NCI-H82 treated with DMSO at 0.1 percent for 48 hours (cell line): ENCODE data around the gene MRGPRD.

Source experiments
- DNase-seq: peaks from one replicate; lab custom pipeline; 2025; ENCODE audit not compliant: unreplicated experiment; lab: John Stamatoyannopoulos, UW

MRGPRD gene

DNA sequence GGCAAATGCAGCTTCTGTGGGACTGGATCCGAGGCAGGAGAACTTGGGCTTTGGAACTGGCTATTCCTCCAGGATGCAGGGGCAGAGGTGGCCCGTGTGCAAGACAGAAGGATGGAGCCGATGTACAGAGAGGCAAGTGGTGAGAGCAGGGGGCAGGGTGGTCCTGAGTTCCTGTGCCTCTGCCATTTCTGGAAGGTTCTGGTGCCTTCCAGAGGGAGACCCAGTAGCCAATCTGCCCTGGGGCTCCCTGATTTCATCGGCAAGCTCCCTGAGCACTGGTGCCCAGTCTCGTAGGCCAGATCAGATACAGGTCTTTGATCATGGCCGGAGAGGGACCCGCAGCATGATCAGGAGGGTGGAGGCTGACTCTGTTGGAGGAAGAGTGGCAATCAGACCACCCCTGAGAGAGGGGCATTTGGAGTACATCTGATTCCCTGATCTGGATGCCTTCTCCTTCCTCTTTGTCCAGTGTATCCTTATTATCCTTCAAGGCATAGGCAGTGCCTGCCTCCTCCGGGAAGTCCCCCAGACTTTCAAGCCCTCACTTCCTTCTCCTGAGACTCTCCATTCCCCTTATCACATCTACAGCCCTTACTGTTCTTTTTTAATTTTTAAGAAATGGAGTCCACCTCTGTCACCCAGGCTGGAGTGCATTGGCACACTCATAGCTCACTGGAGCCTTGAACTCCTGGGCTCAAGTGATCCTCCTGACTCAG is 9.7 kb downstream of the MRGPRD start:
- no peak for DNase-seq

DNA sequence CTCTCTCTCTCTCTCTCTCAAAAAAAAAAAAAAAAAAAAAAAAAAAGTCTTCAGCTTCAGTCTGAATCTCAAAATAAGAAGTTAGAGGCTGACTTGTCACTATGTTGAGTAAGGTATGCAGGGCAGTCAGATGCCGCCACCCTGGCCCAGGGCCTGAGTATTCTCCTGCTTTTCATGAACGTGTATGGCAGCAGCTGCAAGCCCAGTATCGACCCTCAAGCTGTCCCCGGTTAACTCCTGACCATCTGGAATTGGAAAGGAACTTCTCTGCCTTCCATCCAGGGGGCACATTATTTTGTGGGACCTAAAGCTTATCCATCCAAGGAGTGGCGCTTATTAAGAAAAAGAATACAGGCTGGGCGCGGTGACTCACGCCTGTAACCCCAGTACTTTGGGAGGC is 11.4 kb downstream of the MRGPRD start:
- no peak for DNase-seq

DNA sequence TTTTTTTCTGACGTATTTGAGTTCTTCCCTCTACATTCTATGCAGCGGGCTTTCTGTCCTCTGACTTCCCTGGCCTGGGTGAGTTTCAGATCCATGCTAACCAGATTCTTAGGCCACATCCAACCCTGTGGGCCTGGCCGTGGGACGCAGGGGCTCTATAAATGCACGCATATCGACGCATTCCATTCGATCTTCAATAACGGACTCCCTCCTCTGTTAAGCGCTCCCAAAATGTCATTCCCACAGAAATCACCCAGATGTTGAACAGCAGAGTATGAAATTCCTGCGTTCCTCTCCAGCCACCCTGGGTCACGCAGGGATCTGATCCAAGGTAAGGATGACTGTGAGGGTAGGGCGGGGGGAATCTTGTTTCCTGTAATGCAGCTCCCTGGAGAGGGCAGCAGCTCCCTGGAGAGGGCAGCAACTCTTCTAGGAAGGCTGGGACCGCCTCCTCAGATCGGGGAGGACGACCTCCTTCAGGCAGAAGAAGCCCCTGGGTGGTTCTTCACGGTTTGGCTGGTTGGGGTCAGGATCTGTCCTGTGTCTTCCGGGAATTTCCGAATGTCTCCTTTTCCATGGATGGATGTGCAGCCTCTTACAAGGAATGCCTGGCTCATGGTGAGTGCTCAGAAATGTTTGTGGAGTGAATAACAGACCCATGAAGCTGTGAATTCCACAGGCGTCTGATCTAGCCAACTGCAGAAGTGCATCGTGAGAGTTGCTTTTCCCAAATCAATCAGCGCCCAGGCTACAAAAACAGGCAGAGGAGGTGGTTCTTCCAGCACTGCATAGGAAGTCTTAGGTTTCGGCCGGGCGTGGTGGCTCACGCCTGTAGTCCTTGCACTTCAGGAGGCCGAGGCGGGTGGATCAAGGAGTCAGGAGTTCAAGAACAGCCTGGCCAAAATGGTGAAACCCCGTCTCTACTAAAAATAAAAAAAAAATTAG is 12.2 kb downstream of the MRGPRD start:
- DNase-seq, result no peak

DNA sequence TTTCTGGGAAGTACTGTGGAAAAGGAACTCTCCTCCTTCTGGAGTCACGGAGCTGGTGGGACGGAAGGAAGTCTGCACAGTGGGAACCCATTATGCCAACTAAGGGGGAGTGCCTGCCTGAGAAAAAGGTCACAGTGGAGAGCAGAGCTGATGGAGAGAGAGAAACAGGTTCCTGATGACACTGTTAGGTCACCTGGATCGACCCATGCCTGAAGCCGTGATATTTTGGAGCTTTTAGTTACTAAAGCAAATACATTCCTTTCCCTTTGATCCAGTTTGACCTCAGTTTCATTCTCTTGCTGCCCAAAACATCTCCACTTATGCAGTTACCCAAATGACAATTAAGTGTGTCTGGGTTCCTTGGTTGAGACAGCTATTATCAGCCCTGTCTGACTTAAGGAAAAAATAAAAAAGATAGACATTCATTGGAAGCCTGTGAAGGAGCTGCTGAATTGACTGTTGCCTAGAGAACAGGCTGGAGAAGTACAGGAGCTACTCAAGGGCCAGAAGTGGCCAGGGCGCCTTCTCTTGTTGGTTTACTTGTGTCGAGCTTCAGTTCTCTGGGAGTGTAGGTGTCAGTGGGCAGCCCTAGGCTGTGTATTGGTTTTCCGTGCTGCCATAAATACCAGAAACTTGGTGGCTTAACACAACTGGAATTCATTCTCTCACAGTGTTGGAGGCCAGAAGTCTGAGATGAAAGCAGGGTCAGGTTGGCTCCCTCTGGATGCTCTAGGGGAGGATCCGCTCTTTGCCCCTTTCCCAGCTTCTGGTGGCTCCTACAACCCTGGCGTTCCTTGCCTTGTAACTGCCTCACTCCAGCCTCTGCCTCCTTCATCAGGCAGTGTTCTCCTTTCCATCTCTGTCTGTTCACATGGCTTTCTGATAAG is 13.6 kb downstream of the MRGPRD start:
- DNase-seq, result no peak

DNA sequence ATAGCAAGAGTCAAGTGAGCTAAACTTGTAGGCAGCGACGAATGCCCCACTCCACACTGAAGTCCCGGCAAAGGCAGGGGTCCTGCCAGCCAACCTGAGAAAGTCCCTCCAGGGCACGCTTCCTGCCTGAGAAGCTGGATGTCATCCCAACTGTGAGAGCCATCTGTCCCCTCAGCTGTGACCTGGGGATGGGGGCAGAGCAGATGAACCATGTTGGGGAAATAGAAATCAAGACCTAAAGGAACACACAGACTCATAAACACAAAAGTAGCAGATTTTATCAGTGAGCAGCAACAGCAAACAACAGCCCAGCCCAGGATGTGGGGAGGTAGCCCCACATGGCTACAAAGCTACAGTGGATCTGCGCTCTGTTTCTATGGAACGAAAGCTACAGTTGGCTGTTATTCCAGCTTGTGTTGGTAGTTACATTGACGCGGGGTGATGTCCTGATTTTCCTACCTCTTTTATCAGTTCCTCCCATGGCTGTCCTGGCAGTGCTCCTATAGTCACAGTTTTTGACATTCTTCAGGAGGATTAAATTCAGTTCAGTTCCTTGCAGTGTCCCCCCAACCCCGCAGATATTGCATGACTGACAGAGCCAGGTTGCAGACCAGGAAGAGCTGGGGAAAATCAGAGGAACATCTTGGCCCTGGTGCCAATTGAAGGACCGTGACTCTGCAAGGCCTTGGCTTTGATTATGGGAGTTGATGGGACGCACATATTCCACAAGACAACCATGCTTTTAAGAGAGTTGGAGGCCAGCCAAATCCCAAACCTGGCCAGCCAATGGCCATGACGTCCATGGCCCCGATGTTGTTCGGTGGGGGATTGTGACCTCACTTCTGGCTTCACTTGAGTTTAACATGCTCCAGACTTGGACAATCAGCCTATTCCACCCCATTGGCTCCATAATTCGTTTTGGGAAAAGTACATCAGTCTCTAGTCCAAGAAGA is 14.6 kb downstream of the MRGPRD start:
- no peak for DNase-seq

DNA sequence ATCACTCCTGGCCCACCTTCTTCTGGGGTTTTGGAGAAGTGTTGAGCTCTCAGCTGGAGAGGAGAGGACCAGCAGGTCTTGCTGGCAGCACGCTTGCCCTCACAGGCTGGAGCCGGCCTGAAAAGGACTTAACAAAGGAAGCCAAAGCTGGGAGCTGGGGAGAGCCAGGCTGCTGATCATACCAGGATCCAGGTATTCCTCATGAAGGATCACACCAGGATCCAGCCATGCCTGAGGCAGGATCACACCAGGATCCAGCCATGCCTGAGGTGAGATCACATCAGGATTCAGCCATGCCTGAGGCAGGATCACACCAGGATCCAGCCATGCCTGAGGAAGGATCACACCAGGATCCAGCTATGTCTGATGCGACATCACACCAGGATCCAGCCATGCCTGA is 17.0 kb downstream of the MRGPRD start:
- DNase-seq, result no peak

DNA sequence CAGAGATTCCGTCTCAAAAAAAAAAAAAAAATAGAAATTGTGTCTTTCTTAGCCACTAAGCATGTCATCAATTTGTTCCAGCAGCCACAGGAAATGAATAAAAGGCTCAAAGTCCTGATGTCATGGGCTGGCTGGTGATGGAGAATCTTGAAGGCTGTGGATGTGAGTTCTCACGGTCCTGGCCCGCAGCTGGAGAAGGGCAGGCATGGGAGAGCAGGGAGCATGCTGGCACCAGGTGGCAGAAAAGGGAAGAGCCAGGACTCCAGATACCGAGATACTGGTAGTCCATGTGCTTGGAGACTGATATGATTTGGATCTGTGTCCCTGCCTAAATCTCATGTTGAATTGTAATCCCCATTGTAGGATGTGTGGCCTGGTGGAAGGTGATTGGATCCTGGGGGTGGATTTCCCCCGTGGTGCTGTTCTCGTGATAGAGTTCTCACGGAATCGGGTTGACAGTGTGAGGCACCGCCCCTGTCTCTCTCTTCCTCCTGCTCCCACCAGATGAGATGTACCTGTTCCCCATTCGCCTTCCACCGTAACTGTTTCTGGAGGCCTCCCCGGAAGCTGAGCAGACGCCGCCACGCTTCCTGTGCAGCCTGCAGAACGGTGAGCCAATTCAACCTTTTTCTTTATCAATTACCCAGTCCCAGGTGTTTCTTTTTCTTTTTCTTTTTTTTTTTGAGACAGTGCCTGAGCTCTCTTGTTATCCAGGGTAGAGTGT is 18.1 kb downstream of the MRGPRD start:
- DNase-seq, result no peak

DNA sequence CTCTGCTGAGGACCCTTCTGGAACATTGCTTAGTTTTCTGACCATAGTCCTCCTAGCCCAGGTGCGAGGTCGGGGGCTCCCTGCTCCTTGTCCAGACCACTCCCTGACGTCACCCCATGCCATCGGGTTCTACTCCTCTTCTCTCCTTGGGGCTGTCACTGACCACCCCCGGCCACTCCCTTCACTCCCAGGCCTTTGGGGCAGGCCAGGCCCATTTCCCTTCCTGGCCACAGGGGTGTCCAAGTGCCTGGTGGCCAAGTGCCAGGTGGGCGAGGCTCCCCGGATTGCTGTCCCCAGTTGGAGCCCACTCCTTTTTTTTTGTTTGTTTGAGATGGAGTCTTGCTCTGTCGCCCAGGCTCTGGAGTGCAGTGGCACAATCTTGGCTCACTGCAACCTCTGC is 19.5 kb downstream of the MRGPRD start:
- DNase-seq, result no peak

DNA sequence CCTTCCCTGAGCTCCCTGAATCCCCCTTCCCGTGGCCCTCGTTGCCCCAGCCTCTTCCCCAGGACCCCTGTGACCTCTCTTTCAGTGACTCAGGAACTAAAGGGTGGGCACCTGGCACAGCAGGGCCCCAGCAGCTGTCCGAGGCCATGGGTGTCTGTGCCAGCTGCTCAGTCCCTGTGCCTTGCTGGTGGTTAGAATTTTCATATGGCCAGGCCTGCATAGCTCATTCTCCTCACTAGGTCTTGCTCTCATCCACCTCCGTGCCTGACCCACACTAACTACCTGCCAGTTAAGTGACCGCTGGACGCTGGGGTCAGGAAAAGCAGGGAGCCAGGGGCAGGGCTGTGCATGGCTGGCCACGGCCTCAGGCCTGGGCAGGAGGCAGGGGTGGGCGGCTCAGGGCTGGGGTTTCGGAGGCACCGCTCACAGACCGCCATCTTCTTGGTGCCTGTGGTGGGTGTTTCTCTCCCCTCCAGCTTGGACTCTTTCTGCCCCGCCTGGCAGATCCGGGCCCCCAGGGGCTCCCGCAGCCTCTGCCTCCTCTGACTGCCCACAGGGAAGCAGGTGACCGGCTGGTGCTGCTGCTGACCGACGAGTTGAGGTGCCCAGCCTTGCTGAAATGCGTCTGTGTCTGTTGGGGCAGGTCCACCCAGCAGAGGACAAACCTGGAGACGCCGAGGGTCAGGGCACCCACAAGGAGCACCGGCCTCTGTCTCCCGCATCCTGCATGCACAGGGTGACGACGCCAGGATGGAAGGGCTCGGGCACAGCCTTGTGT is 20.3 kb downstream of the MRGPRD start:
- DNase-seq, result no peak

DNA sequence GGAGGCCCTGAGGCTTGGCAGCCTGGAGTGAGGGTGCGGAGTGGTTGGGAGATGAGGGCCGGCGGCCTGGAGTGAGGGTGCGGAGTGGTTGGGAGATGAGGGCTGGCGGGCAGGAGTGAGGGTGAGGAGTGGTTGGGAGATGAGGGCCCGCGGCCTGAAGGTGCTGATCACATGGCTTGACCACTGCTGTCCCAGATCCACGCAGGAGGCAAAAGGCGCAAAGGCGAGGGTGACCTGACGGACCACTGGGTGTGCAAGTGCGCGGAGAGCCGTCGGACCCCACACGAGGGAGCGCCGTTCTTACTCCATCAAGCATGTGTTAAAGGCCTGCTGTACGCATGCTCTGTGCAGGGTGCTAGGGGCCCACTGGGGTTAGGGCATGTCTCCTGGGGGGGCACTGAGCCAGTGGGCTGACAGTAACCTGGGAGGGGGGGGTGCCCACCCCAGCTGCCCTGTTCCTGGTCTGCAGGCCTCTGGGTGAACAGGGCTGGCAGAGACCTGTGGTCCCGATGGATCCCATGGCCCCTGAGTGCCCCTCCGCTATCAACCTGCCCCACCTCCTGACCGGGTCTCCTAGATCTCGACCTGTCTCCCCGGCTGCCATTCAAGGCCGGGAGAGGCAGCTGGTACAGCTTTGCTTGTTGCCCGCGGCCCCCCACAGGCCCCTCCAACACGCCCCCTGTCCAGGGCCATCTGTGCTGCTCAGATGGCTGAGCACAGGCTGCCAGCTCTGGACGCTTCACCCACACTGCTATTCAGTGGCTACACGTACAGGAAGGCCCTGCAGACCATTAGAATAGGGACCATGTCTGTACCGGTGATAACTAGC is 21.1 kb downstream of the MRGPRD start:
- no peak for DNase-seq

DNA sequence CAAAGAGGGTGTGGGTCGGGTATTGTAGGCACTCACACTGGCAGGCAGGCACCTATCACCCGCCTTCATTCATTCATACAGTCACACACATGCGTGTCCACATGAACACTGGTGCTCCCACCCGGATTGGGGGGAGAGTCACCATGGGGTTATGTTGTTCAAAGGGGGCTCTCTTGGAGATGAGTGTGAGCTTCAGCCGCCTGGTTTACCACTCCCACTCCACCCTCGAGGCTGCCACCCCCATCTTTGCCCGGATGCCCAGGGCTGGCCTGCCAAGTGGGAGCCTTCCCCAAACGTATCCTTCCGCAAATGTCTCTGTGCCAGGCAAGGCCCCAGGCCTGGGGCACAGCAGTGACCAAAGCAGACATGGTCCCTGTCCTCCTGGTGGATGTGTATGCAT is 22.6 kb downstream of the MRGPRD start:
- no peak for DNase-seq

DNA sequence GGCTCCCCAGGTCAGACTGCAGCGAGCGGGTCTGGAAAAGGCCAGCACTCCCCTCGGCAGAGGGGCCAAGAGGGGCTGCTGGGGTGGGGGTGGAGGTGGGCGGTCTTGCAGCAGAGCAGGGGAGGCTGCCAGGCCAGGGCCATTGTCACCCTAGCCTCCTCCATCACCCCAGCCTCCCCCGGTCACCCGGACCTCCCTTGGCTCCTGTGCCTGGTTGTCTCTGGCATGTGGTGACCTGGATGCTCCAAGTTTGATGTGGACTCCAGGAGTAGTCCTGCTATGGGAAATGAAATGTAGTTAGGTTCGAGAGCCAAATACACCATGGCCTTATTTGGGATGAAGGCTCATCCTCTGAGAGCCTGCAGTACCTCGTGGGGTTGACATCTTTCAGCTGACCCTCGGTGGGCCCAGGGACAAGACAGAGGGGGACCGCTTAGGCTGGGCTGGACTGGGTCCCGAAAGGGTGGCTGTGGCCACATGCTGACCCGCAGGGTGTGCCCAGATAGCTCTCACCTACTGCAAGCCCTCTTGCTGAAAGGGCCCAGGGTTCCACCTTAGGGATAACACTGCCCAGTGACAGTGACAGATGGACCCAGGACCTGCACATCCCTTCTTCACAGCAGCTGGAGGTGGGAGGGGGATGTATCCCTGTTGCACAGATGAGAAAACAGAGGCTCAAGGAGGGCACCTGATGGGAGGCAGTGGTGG is 24.1 kb downstream of the MRGPRD start:
- DNase-seq, result no peak

DNA sequence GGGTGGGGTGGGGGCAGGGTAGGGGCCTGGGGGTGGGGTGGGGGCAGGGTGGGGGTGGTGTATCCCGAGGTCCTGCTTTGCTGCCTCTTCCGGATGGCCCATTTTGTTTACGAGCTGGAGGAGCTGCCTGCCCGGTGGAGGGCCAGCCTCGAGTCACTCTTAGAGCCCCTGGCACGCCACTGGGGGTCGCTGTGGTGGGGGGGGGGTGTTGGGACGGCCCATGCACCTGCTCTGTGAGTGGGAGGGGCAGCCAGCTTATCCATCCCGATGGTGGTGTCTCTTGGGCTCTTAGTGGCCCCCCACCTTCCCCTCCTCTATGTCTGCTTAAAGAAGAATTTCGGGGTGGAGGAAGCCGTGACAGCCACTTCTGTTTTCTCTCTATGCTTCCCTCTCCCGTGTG is 24.6 kb downstream of the MRGPRD start:
- no peak for DNase-seq

DNA sequence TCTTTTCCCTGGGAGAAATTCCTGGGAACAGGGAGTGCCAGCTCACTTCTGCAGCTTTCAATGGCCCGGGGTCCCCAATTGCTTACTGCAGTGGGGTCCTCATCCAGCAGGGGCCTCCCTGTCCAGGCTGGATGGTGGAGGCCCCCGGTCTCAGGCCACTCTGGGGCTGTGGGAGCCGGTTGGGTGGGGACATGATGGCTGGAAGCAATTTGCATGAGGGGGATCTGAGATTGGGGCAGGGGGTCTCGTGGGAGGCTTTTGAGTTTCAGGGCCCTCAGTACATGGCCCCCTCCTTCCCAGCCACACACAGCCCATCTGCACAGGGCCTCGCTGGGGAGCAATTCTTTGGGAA is 25.2 kb downstream of the MRGPRD start:
- no peak for DNase-seq

DNA sequence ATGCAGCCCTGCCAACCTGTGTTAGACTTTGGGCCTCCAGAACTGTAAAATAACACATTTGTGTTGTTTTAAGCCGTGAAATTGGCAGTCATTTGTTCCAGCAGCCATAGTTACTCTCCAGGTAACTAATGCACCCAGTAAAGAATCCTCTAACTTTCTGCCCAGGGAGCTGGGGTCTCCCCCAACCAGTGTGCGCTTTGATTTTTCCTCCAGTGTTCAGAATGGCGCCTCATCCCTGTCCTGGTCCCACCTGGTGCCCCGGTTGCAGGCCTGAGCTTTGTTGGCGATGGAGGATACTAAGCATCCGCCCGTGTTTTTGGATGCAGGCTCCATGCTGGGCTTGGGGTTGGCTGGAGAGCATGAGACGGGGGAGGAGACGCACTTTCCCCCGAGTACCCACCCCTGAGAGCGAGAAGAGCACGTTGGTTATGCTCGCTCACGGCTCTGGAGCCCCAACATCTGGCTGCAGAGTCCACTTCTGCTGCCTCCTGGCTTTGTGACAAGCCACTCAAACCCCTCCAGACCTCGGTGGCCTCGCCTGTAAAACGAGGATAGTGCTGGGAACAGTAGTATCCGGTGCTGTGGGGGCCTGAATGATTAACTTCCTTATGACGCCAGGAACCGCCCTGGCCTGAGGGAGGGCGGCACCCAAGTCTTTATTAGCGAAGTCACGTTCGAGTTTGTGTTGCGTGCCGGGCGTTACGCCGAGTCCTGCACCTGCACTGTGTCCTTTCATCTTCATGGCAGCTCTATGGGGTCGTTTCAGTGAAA is 25.8 kb downstream of the MRGPRD start:
- no peak for DNase-seq

DNA sequence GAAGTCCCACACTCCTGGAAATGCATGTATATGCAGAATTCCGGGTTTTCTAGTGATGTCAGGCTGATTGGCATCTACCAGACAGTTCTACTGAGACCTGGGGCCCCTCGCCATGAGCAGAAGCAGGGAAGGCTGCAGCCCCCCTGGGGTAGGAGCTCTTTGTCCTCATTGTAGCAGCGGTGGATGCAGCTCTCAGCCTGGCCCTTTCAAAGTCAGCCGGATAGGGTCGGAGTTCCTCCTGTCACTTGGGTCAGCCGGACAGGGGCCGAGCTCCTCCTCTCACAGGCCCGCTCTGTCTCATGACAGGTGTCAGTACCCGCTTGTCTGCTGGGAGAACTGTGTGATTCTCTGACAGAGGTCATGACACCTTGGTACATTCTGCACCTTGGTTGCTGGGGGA is 30.0 kb downstream of the MRGPRD start:
- no peak for DNase-seq

DNA sequence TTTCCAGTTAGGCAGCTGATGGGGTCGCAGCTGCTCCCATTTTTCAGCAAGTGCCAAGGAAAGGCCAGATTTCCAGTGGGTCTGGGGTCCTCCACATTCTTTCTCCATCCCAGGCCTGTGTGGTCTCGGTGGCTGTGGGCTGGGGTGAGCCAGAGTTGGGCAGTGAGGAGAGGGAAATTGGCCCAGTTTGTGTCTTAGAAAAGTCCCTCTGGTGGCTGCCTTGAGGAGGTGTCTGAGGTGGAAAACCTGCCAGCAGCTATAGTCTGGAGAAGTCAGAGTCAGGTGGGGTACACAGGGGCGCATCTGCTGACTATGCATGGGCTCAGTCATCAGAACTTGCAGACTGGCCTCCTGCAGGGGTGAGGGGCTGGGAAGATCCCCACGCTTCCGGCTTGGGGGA is 30.5 kb downstream of the MRGPRD start:
- DNase-seq, result no peak
